Uterus (tissue), 4 donors: Measurements from ENCODE around the gene NRG3. TPM values are rescaled to one million over a fixed set of nuclear protein-coding genes. Genes with fewer than 3 reads are reported as not detected.

Experiments used
- DNase-seq, 2 donors: peaks; one replicate each; pipeline ENCODE4 v3.0.0-alpha.2; 2019 to 2020
- H3K27ac ChIP-seq, 2 donors: fragments of 200-600 bp; sonication (generic); 1 replicate in 1 of 2; 2 replicates in 1 of 2; pipeline ENCODE4 v1.5.1; 2016 to 2018
- H3K27me3 ChIP-seq, 2 donors: fragments of 200-600 bp; sonication (generic); one replicate each; pipeline ENCODE4 v1.5.1; 2018 to 2019; ENCODE audit warnings: control low read depth in 1 of 2
- H3K36me3 ChIP-seq, 2 donors: fragments of 200-600 bp; sonication (generic); one replicate each; pipeline ENCODE4 v1.5.1; 2019; ENCODE audit warnings: control low read depth in 1 of 2
- H3K4me1 ChIP-seq, 2 donors: fragments of 200-600 bp; sonication (generic); one replicate each; pipeline ENCODE4 v1.5.1; 2018 to 2019; ENCODE audit warnings: control low read depth in 1 of 2
- H3K4me3 ChIP-seq, 2 donors: fragments of 200-600 bp; sonication (generic); 1 replicate in 1 of 2; 2 replicates in 1 of 2; pipeline ENCODE4 v1.5.1; 2018 to 2019; ENCODE audit warnings: mild to moderate bottlenecking in 1 of 2
- H3K9me3 ChIP-seq, 2 donors: fragments of 200-600 bp; sonication (generic); one replicate each; pipeline ENCODE4 v1.5.1; 2019; ENCODE audit warnings: control low read depth in 1 of 2
- CTCF ChIP-seq, 4 experiments: fragments of 200-600 bp in 2 of 4; fragments of 450-650 bp in 2 of 4; sonication (generic) in 2 of 4; IDR thresholded peaks; one replicate each; pipeline ENCODE4 v1.5.1; 2016 to 2019; ENCODE audit warnings: antibody characterized with exemption in 4 of 4, mild to moderate bottlenecking in 2 of 4, moderate library complexity in 1 of 4
- POLR2A ChIP-seq, 2 donors: fragments of 450-650 bp; IDR thresholded peaks; one replicate each; pipeline ENCODE4 v1.6.1; 2016; ENCODE audit warnings: antibody characterized with exemption in 2 of 2, mild to moderate bottlenecking in 1 of 2, moderate library complexity in 1 of 2
- intact Hi-C: fragments of 100-400 bp; cut with DNase I; formaldehyde crosslinking; loops from one replicate; pipeline ENCODE4 v1.15.1; 2023; ENCODE audit warnings: low total_unique reads
- total RNA-seq, 4 donors: library from RNA; depleted of rRNA in 3 of 4; stranded (reverse); fragments of >200 nt in 3 of 4; gene quantifications; one replicate each; pipeline versions ENCODE4 v1.1.0 to v1.2.4, GENCODE V29; 2014 to 2023
- donor health status: DM: yes; HTN: yes; CAD: no.

NRG3 gene
- total RNA-seq, 4 donors from 2014 or later: 0.27 to 1.0 TPM; not detected in 2

GRCh38 chr10:81949283-81949682 lies 74.3 kb downstream of the NRG3 start:
- H3K27me3 ChIP-seq: no peaks in the 10 kb centered on the region
- intact Hi-C loops: no loop called here
- no peaks in the 10 kb centered on the region for H3K36me3 ChIP-seq
- no peak for DNase-seq
- no peak overlapping the region for H3K4me3 ChIP-seq
- no peaks in the 10 kb centered on the region for H3K9me3 ChIP-seq
- TF ChIP-seq POLR2A (IDR thresholded peaks at IDR 0.05): no peak
- no peak for TF ChIP-seq CTCF (IDR thresholded peaks at IDR 0.05)
- H3K27ac ChIP-seq: no peak overlapping the region
- H3K4me1 ChIP-seq: no peaks in the 10 kb centered on the region

- no peaks in the 10 kb centered on the region for H3K27me3 ChIP-seq
- H3K4me3 ChIP-seq: no peak overlapping the region
- H3K27ac ChIP-seq: no peak overlapping the region
- no peaks in the 10 kb centered on the region for H3K36me3 ChIP-seq
- H3K9me3 ChIP-seq: no peaks in the 10 kb centered on the region
- TF ChIP-seq POLR2A (IDR thresholded peaks at IDR 0.05) (no peak), CTCF (IDR thresholded peaks at IDR 0.05) (no peak)
- intact Hi-C loops: no loop called here
- DNase-seq: no peak
- no peaks in the 10 kb centered on the region for H3K4me1 ChIP-seq
Observed at GRCh38 chr10:81950358-81950757, 75.4 kb downstream of the NRG3 start.

GRCh38 chr10:81953420-81953819 lies 78.4 kb downstream of the NRG3 start:
- Histone ChIP-seq H3K4me1 (no peaks in the 10 kb centered on the region), H3K27me3 (no peaks in the 10 kb centered on the region), H3K4me3 (no peak overlapping the region), H3K27ac (no peak overlapping the region), H3K36me3 (no peaks in the 10 kb centered on the region), H3K9me3 (no peaks in the 10 kb centered on the region)
- no peak for TF ChIP-seq POLR2A (IDR thresholded peaks at IDR 0.05)
- no peak for TF ChIP-seq CTCF (IDR thresholded peaks at IDR 0.05)
- intact Hi-C loops: no loop called here
- DNase-seq: no peak

GRCh38 chr10:81957976-81958375 lies 83.0 kb downstream of the NRG3 start:
- no peaks in the 10 kb centered on the region for H3K36me3 ChIP-seq
- no peaks in the 10 kb centered on the region for H3K27me3 ChIP-seq
- DNase-seq: no peak
- no peak for TF ChIP-seq CTCF (IDR thresholded peaks at IDR 0.05)
- intact Hi-C loops: no loop called here
- H3K9me3 ChIP-seq: no peaks in the 10 kb centered on the region
- H3K4me3 ChIP-seq: no peak overlapping the region
- H3K4me1 ChIP-seq: no peaks in the 10 kb centered on the region
- H3K27ac ChIP-seq: no peak overlapping the region

GRCh38 chr10:81959016-81959415 lies 84.0 kb downstream of the NRG3 start:
- no peak for DNase-seq
- Histone ChIP-seq H3K36me3 (no peaks in the 10 kb centered on the region), H3K4me3 (no peak overlapping the region), H3K9me3 (no peaks in the 10 kb centered on the region), H3K27me3 (no peaks in the 10 kb centered on the region), H3K27ac (no peak overlapping the region), H3K4me1 (no peaks in the 10 kb centered on the region)
- no peak for TF ChIP-seq POLR2A (IDR thresholded peaks at IDR 0.05)
- no peak for TF ChIP-seq CTCF (IDR thresholded peaks at IDR 0.05)
- intact Hi-C loops: no loop called here
